ENCODE measurements around the gene RHOT2.

Gene RHOT2

DNA sequence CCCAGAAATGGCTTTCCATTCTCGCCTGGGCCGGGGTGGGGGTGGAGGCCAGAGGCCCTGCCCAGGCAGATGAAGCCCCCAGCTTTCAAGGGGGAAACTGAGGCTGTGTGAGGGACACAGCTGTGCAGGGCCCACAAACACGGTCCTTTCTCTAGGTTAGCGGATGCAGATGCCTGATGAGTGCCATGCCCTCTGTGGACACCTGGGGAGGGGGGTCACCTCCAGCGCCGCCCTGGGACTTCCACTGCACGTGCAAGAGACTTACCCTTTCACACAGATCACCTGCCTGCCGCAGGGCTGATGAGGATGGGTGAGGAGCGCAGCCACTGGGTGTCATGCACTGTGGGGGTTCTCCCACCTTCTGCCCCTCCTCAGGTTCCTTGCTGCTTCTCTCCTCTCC lies 50.5 kb downstream of the RHOT2 start:
- Histone ChIP-seq H3K4me1 (peaks cover 0 to 59% (median 39%) of the 10 kb centered on the region in 4 donors), H3K36me3 (no peaks in the 10 kb centered on the region), H3K27ac (no peak overlapping the region), H3K27me3 (peaks cover 0 to 19% of the 10 kb centered on the region in 2 donors), H3K9me3 (no peaks in the 10 kb centered on the region), H3K4me3 (no peak overlapping the region)
- DNase-seq: no peak
- no peak for TF ChIP-seq CTCF (IDR thresholded peaks at IDR 0.05)
- intact Hi-C loops (cut with DNase I; ENCODE audit: low total_unique reads): no loop called here

DNA sequence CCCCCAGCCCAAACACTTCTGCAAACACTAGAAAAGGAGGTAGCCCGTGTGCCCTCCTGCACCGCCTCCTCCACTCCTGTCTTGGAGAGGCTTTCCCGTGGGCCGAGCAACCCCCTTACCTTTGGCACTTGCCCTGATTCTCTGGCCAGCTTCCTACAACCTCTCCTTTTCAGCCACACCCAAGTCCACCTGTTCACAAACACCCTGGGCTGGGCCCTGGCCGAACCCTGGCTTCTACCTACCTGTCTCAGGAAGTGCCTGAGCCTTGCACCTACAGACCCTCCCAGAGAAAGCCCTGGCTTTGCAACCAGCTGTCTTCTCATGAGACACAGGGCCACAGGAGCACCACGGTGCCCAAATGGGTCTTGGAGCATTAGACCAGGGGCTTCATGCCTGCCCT lies 51.0 kb downstream of the RHOT2 start:
- Histone ChIP-seq H3K4me1 (peaks cover 0 to 59% (median 39%) of the 10 kb centered on the region in 4 donors), H3K27ac (no peak overlapping the region)
- intact Hi-C loops (cut with DNase I; ENCODE audit: low total_unique reads): no loop called here

DNA sequence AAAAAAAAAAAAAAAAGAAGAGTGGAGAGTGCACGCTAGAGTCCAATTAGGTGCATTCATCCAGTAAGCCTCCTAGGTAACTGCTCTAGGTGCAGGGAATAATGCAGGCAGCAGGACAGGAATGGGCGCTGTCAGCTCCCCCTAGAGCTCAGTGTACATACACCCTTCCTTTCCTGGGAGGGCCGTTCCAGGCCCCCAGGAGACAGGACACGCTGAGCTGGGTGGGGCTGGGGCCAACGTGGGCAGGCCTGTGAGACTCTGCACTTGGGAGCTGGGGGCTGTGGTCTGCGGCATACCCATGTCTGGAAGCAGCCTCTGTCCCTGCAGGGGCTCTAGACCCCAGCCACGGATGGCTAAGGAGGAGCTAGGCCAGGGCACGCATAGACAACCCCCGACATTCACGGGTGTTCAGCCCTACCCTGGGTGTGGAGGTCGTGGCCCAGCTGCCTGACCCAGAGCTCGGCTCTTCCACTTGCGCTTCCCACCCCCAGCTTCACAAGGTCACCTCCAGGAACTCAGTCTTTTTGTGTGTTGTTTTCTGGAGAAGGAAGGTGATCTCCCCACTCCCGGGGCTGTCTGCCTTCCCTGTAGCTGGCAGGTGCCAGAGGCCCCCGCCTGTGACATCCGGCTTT lies 52.0 kb downstream of the RHOT2 start:
- TF ChIP-seq CTCF (IDR thresholded peaks at IDR 0.05): no peak
- Histone ChIP-seq H3K36me3 (no peaks in the 10 kb centered on the region), H3K27ac (peak overlapping the region; percentile 77 to 92), H3K27me3 (peaks cover 0 to 14% of the 10 kb centered on the region in 2 donors), H3K9me3 (no peaks in the 10 kb centered on the region), H3K4me3 (peak overlapping the region; percentile 63 to 74), H3K4me1 (peaks cover 0 to 52% (median 33%) of the 10 kb centered on the region in 4 donors)
- DNase-seq: no peak
- intact Hi-C loops (cut with DNase I; ENCODE audit: low total_unique reads): no loop called here

More for the DNA sequence above, 51.0 kb downstream of the RHOT2 start:
- H3K4me3 ChIP-seq: no peak overlapping the region
- peaks cover 0 to 19% of the 10 kb centered on the region in 2 donors for H3K27me3 ChIP-seq
- TF ChIP-seq CTCF (IDR thresholded peaks at IDR 0.05): no peak
- no peaks in the 10 kb centered on the region for H3K36me3 ChIP-seq
- no peaks in the 10 kb centered on the region for H3K9me3 ChIP-seq
- DNase-seq: no peak

DNA sequence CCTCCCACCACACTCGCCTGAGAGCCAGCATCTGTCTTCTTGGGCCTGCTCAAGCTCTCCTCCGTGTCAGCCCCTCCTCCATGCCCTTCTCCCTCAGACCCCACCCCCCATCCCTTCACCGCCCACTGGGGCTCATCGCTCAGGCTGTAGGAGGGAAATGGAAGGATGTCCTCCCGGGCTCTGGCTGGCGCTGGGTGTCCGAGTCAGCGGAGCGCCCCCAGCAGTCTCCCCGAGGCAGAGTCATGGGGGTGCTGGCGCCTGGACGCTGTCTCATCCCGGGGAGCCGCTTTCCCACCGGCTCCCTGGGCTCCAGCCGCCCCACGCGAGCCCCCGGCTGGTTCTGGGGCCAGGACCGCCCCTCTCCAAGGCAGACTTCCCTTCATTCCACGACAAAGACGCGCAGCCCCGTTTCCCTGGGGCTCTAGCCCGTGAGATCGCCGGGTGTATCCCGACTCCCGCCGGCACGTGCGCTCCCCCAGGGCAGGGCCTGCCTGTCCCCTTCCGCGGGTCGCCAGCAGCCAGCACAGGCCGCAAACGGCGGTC lies 52.6 kb downstream of the RHOT2 start:
- no peak for DNase-seq
- peak overlapping the region; percentile 63 to 74 for H3K4me3 ChIP-seq
- intact Hi-C loops (cut with DNase I; ENCODE audit: low total_unique reads): no loop called here

DNA sequence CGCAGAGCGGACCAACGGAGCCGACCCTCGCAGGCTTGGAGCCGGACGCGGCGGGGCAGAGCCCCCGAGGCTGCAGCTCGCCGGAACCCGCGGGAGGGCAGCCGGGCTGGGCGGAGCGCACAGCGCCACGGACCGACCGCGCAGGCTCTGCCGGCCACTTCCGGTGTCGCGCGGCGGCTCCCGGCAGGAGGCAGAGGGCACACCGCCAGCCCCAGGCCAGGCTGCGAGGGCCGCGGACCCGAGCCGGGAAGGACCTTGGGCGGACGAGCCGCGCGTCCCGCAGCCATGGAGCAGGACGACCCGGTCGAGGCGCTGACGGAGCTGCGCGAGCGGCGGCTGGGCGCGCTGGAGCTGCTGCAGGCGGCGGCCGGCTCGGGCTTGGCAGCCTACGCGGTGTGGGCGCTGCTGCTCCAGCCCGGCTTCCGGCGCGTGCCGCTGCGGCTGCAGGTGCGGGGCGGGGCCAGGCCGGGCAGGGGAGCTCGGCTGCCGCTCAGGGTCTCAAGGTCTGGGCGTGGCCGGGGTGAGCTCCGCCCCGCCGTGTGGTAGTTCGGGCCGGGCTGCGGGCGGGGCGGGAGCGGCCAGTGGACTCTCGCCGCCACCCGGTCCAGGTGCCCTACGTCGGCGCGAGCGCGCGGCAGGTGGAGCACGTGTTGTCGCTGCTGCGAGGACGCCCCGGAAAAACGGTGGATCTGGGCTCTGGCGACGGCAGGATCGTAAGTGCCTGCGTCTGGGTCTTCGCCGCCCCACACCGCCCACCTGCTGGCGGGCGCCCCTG lies 53.2 kb downstream of the RHOT2 start, which contains the start of gene ANTKMT:
ANTKMT (plus strand) TSS at position 157 of the 775 bp plus-strand sequence; CDS start at position 286, 129 bp downstream.
- peak; percentile 7 to 22 for TF ChIP-seq CTCF (IDR thresholded peaks at IDR 0.05)

More for the DNA sequence above, 52.6 kb downstream of the RHOT2 start:
- no peaks in the 10 kb centered on the region for H3K36me3 ChIP-seq
- TF ChIP-seq CTCF (IDR thresholded peaks at IDR 0.05): no peak
- H3K27me3 ChIP-seq: peaks cover 0 to 20% of the 10 kb centered on the region in 2 donors
- peaks cover 0 to 48% (median 31%) of the 10 kb centered on the region in 4 donors for H3K4me1 ChIP-seq
- H3K27ac ChIP-seq: peak overlapping the region; percentile 77 to 92
- H3K9me3 ChIP-seq: no peaks in the 10 kb centered on the region

More for the DNA sequence above, 53.2 kb downstream of the RHOT2 start, which contains the start of gene ANTKMT:
- Histone ChIP-seq H3K27ac (peak within 1 kb of the TSS; percentile 77 to 92), H3K4me3 (peak within 1 kb of the TSS; percentile 63 to 74), H3K36me3 (no peaks in the 10 kb centered on the region), H3K27me3 (peaks cover 0 to 21% of the 10 kb centered on the region in 2 donors), H3K9me3 (no peaks in the 10 kb centered on the region), H3K4me1 (peaks cover 0 to 43% (median 25%) of the 10 kb centered on the region in 4 donors)
- DNase-seq: peak; percentile 40 to 84
- intact Hi-C loops (cut with DNase I; ENCODE audit: low total_unique reads): no loop called here
